CD14-positive monocyte (primary cell): ENCODE measurements around the gene SERP2. TPM values are rescaled to one million over a fixed set of nuclear protein-coding genes. Genes with fewer than 3 reads are reported as not detected.

Source experiments
- DNase-seq, 3 donors: peaks; one replicate each; pipeline ENCODE4 v3.0.0-alpha.2; 2011 to 2022
- H2AFZ ChIP-seq: 2 replicates; pipeline ENCODE4 v1.6.0; 2012; ENCODE audit warnings: mild to moderate bottlenecking, low read depth, low read length, inconsistent platforms; ENCODE audit not compliant: insufficient read depth, poor library complexity, severe bottlenecking
- H3K27ac ChIP-seq, 2 donors: 1 replicate in 1 of 2; 2 replicates in 1 of 2; pipeline ENCODE4 v1.5.1; 2012 to 2013; ENCODE audit warnings: low read length in 2 of 2, control low read depth in 1 of 2, inconsistent platforms in 1 of 2, low read depth in 1 of 2, mild to moderate bottlenecking in 1 of 2
- H3K27me3 ChIP-seq, 2 donors: one replicate each; pipeline versions ENCODE4 v1.6.0 to v1.6.1; 2011 to 2013; ENCODE audit warnings: low read length in 2 of 2; ENCODE audit not compliant: control insufficient read depth in 2 of 2, insufficient read depth in 2 of 2
- H3K36me3 ChIP-seq, 2 donors: replicated peaks in 1 of 2; 1 replicate in 1 of 2; 2 replicates in 1 of 2; pipeline versions ENCODE4 v1.5.1 to v1.6.1; 2012 to 2013; ENCODE audit warnings: low read length in 2 of 2, control low read depth in 1 of 2, inconsistent platforms in 1 of 2, mild to moderate bottlenecking in 1 of 2; ENCODE audit not compliant: insufficient read depth in 2 of 2, control insufficient read depth in 1 of 2
- H3K4me1 ChIP-seq, 2 donors: 1 replicate in 1 of 2; 2 replicates in 1 of 2; pipeline versions ENCODE4 v1.5.1 to v1.6.1; 2012 to 2013; ENCODE audit warnings: low read length in 2 of 2, control low read depth in 1 of 2, inconsistent platforms in 1 of 2, mild to moderate bottlenecking in 1 of 2, moderate library complexity in 1 of 2; ENCODE audit not compliant: insufficient read depth in 2 of 2, control insufficient read depth in 1 of 2
- H3K4me2 ChIP-seq: replicated peaks from 2 replicates; pipeline ENCODE3; 2012; ENCODE audit warnings: low read length, moderate library complexity, mild to moderate bottlenecking; ENCODE audit not compliant: poor library complexity, severe bottlenecking; ENCODE audit errors: extremely low read depth
- H3K4me3 ChIP-seq, 3 experiments: fragments of 200-600 bp in 1 of 3; sonication (generic) in 1 of 3; replicated peaks in 1 of 3; 1 replicate in 2 of 3; 2 replicates in 1 of 3; pipeline ENCODE4 v1.5.1; 2011 to 2013; ENCODE audit warnings: low read length in 3 of 3, mild to moderate bottlenecking in 3 of 3, control low read depth in 2 of 3, low read depth in 2 of 3, inconsistent platforms in 1 of 3, moderate library complexity in 1 of 3
- H3K79me2 ChIP-seq: 2 replicates; pipeline ENCODE4 v1.6.0; 2012; ENCODE audit warnings: mild to moderate bottlenecking, control low read depth, inconsistent platforms, low read length, moderate library complexity; ENCODE audit not compliant: insufficient read depth
- H3K9ac ChIP-seq: 2 replicates; pipeline ENCODE4 v1.6.0; 2017; ENCODE audit warnings: low read length, mild to moderate bottlenecking; ENCODE audit not compliant: insufficient read depth, poor library complexity, severe bottlenecking
- H3K9me3 ChIP-seq, 2 donors: replicated peaks in 1 of 2; 1 replicate in 1 of 2; 2 replicates in 1 of 2; pipeline versions ENCODE4 v1.5.1 to v1.6.1; 2012 to 2013; ENCODE audit warnings: low read length in 2 of 2, control low read depth in 1 of 2; ENCODE audit not compliant: control insufficient read depth in 1 of 2, insufficient read depth in 1 of 2
- H4K20me1 ChIP-seq: 2 replicates; pipeline ENCODE4 v1.6.0; 2012; ENCODE audit warnings: mild to moderate bottlenecking, low read length, control low read depth, moderate library complexity; ENCODE audit not compliant: insufficient read depth
- H3K27ac Mint-ChIP-seq, 7 donors: one replicate each; pipeline ENCODE4 v1.8.0; 2020; ENCODE audit warnings: mild to moderate bottlenecking in 7 of 7, mixed read lengths in 7 of 7, moderate library complexity in 6 of 7, inconsistent platforms in 2 of 7
- H3K27me3 Mint-ChIP-seq, 3 donors: one replicate each; pipeline ENCODE4 v1.8.0; 2021 to 2022; ENCODE audit warnings: low read depth in 3 of 3, mild to moderate bottlenecking in 3 of 3, mixed read lengths in 3 of 3, moderate library complexity in 3 of 3, inconsistent platforms in 1 of 3
- H3K36me3 Mint-ChIP-seq, 2 donors: one replicate each; pipeline ENCODE4 v1.8.0; 2020; ENCODE audit warnings: mixed read lengths in 2 of 2, inconsistent platforms in 1 of 2, mild to moderate bottlenecking in 1 of 2
- H3K4me1 Mint-ChIP-seq: one replicate; pipeline ENCODE4 v1.8.0; 2020; ENCODE audit warnings: mild to moderate bottlenecking, mixed read lengths
- H3K4me3 Mint-ChIP-seq, 2 donors: one replicate each; pipeline ENCODE4 v1.8.0; 2020; ENCODE audit warnings: mild to moderate bottlenecking in 2 of 2, mixed read lengths in 2 of 2, moderate library complexity in 1 of 2
- H3K9me3 Mint-ChIP-seq, 7 donors: one replicate each; pipeline ENCODE4 v1.8.0; 2020 to 2022; ENCODE audit warnings: mixed read lengths in 7 of 7, mild to moderate bottlenecking in 6 of 7, moderate library complexity in 6 of 7, inconsistent platforms in 2 of 7
- WGBS: methylation state at CpG from one replicate; pipeline ENCODE4 v1.1.5; 2013; ENCODE audit warnings: missing lambda C conversion rate; ENCODE audit not compliant: insufficient coverage; 5-methylcytosine and 5-hydroxymethylcytosine counted together
- intact Hi-C, 2 donors: fragments of 100-400 bp; cut with micrococcal nuclease; formaldehyde crosslinking; loops; one replicate each; pipeline versions ENCODE4 v1.15.0 to v1.15.1; 2023
- polyA plus RNA-seq, 3 donors: library from polyadenylated mRNA; depleted of rRNA in 1 of 3; unstranded in 2 of 3; stranded (reverse) in 1 of 3; fragments of 300-500 nt in 2 of 3; fragments of >200 nt in 1 of 3; fragmentation: Illumina TruSeq in 2 of 3; gene quantifications; 1 replicate in 2 of 3; 2 replicates in 1 of 3; pipeline ENCODE4 v1.2.3, GENCODE V29; 2012 to 2021
- TF ChIP-seq, protein P1 (sequence below): fragments of 200-600 bp; IDR thresholded peaks from one replicate; pipeline ENCODE4 v1.8.0; 2022; ENCODE audit warnings: antibody characterized with exemption, mild to moderate bottlenecking

Gene SERP2
- polyA plus RNA-seq, 3 donors, result not detected

- H3K9me3 ChIP-seq, result no peaks in the 10 kb centered on the region
- H3K27me3 ChIP-seq, result peaks cover 8 to 23% of the 10 kb centered on the region in 2 donors
- peak in 2 of 3 donors; percentile 37 to 47 for DNase-seq
- peaks cover 9 to 23% (median 13%) of the 10 kb centered on the region in 3 donors for H3K27me3 Mint-ChIP-seq
- peak overlapping the region; percentile 42 for H3K9ac ChIP-seq
- WGBS, result under 1% methylated on average over 27 of the region's 38 CpGs
- peaks cover 29 to 38% of the 10 kb centered on the region in 2 donors for H3K4me1 ChIP-seq
- no peaks in the 10 kb centered on the region for H3K79me2 ChIP-seq
- H3K36me3 ChIP-seq, result no peaks in the 10 kb centered on the region
- H4K20me1 ChIP-seq, result peaks cover 5% of the 10 kb centered on the region
- no peaks in the 10 kb centered on the region for H3K9me3 Mint-ChIP-seq
- intact Hi-C loops, result loop anchor here (5.0 to 10.0 kb wide), 7 partner anchors 132 to 529 kb away; no protein-coding TSS in a partner anchor
- peak overlapping the region; percentile 41 to 80 (median 41) for H3K4me3 ChIP-seq
- H2AFZ ChIP-seq, result peak overlapping the region; percentile 52
- TF ChIP-seq, protein P1, sequence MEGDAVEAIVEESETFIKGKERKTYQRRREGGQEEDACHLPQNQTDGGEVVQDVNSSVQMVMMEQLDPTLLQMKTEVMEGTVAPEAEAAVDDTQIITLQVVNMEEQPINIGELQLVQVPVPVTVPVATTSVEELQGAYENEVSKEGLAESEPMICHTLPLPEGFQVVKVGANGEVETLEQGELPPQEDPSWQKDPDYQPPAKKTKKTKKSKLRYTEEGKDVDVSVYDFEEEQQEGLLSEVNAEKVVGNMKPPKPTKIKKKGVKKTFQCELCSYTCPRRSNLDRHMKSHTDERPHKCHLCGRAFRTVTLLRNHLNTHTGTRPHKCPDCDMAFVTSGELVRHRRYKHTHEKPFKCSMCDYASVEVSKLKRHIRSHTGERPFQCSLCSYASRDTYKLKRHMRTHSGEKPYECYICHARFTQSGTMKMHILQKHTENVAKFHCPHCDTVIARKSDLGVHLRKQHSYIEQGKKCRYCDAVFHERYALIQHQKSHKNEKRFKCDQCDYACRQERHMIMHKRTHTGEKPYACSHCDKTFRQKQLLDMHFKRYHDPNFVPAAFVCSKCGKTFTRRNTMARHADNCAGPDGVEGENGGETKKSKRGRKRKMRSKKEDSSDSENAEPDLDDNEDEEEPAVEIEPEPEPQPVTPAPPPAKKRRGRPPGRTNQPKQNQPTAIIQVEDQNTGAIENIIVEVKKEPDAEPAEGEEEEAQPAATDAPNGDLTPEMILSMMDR, result no peak
- H3K27ac Mint-ChIP-seq, result peak overlapping the region in 4 of 7 donors; percentile 30 to 69 (median 62)
- no peak overlapping the region for H3K27ac ChIP-seq
- peaks cover 9 to 23% of the 10 kb centered on the region in 2 donors for H3K36me3 Mint-ChIP-seq
- peaks cover 26% of the 10 kb centered on the region for H3K4me1 Mint-ChIP-seq
- H3K4me2 ChIP-seq, result peak overlapping the region; percentile 87
- peak overlapping the region; percentile 86 to 89 for H3K4me3 Mint-ChIP-seq
These were observed 63.1 kb downstream of the SERP2 start for GRCh38 chr13:44436589-44437337.

GRCh38 chr13:44437356-44438233 lies 64.0 kb downstream of the SERP2 start:
- peak overlapping the region; percentile 44 for H2AFZ ChIP-seq
- H3K27me3 Mint-ChIP-seq, result peaks cover 9 to 23% (median 13%) of the 10 kb centered on the region in 3 donors
- TF ChIP-seq, protein P1, result peak; percentile 76
- H3K79me2 ChIP-seq, result no peaks in the 10 kb centered on the region
- no peaks in the 10 kb centered on the region for H3K36me3 ChIP-seq
- H3K4me1 Mint-ChIP-seq, result peaks cover 26% of the 10 kb centered on the region
- H3K9me3 Mint-ChIP-seq, result no peaks in the 10 kb centered on the region
- H3K9ac ChIP-seq, result peak overlapping the region; percentile 42
- peak overlapping the region in 2 of 3 experiments; percentile 41 to 80 for H3K4me3 ChIP-seq
- intact Hi-C loops, result loop anchor here (2.0 to 10.0 kb wide), 8 partner anchors 133 to 530 kb away; no protein-coding TSS in a partner anchor
- DNase-seq, result peak in 2 of 3 donors; percentile 41 to 60
- H4K20me1 ChIP-seq, result peaks cover 5% of the 10 kb centered on the region
- no peaks in the 10 kb centered on the region for H3K9me3 ChIP-seq
- H3K36me3 Mint-ChIP-seq, result peaks cover 9 to 23% of the 10 kb centered on the region in 2 donors
- WGBS, result no CpG with 5 or more reads among the region's 5 CpGs
- H3K4me2 ChIP-seq, result peak overlapping the region; percentile 87
- H3K27ac Mint-ChIP-seq, result no peak overlapping the region
- peaks cover 8 to 23% of the 10 kb centered on the region in 2 donors for H3K27me3 ChIP-seq
- H3K4me1 ChIP-seq, result peaks cover 29 to 38% of the 10 kb centered on the region in 2 donors
- H3K27ac ChIP-seq, result no peak overlapping the region
- peak overlapping the region in 1 of 2 donors; percentile 89 for H3K4me3 Mint-ChIP-seq
